ENCODE results near the gene PSMB11.

DNA sequence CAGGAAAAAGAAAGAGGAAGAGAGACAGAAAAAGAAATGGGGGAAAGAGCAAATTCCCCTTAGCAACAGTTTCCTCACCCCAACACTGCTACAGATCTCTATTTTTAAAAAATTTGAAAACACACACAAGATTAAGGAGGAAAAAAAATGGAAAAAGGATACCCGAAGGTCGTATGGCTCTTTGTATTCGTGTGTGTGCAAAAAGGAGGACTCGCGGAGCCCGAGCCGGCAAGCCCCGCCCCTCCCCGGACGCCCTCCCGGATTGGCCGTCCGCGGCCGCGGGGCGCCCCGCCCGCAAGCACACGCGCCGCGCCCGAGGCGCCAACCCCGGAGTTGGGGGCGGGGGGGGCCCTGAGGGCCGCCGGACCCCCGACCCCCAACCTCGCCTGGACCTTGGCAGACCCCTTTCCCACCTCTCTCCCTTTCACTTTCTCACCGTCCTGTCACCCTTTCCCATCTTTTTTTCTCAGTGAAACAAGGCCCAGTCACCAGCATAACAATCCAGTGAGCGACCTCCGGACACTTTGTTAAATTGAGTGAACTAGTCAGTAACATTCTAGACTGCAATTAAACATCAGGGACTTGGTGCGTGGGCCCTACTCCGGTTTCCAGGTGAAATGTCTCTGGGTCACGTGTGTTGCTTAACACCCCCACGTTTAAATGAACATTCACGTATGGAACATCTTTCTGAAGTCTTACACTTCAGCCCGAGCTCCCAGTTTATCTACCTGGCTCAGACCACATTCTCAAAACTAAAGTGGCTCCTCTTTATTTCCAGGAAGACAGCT lies 31.9 kb upstream of the PSMB11 start, which contains the start of gene C14orf93:
- TF ChIP-seq POLR2A (IDR thresholded peaks at IDR 0.05; ENCODE audit: low read depth, low read length) (peak; percentile 51; the same call in 1 of the 2 replicates), POLR2AphosphoS5 (IDR thresholded peaks at IDR 0.05; ENCODE audit: low read depth, low read length) (0 out of 2 replicates have a peak, but pooled peaks have one; percentile 25), TAF1 (IDR thresholded peaks at IDR 0.05; ENCODE audit: borderline replicate concordance, low read depth, low read length) (peak; percentile 71; the same call in 1 of the 2 replicates)

Data from GM12892 (cell line).